Chondrocyte (in vitro differentiated cells): Measurements from ENCODE around the gene CENPA. TPM values are rescaled to one million over a fixed set of nuclear protein-coding genes. Genes with fewer than 3 reads are reported as not detected.
"Not testable (repeated sequence)": the region's sequence is repeated elsewhere in the genome, so short reads cannot be mapped to it uniquely, and the experiment has no call there.

Experiments used
- DNase-seq: peaks from one replicate; pipeline ENCODE4 v3.0.0; 2021; ENCODE audit warnings: mixed read lengths, low spot score
- H3K27ac Mint-ChIP-seq: one replicate; pipeline ENCODE4 v1.8.0; 2021; ENCODE audit warnings: mild to moderate bottlenecking, moderate library complexity, mixed read lengths; ENCODE audit not compliant: unreplicated experiment
- H3K27me3 Mint-ChIP-seq: 2 replicates; pipeline ENCODE4 v1.8.0; 2021; ENCODE audit warnings: low read depth, mixed read lengths
- H3K36me3 Mint-ChIP-seq: 2 replicates; pipeline ENCODE4 v1.8.0; 2021; ENCODE audit warnings: low read depth, mixed read lengths
- H3K4me1 Mint-ChIP-seq: 2 replicates; pipeline ENCODE4 v1.8.0; 2021; ENCODE audit warnings: low read depth, mild to moderate bottlenecking, mixed read lengths
- H3K4me3 Mint-ChIP-seq: one replicate; pipeline ENCODE4 v1.8.0; 2021; ENCODE audit warnings: mild to moderate bottlenecking, moderate library complexity, mixed read lengths; ENCODE audit not compliant: unreplicated experiment
- H3K9me3 Mint-ChIP-seq: 2 replicates; pipeline ENCODE4 v1.8.0; 2021; ENCODE audit warnings: low read depth, mixed read lengths
- total RNA-seq: library from RNA; stranded (reverse); gene quantifications from 3 replicates; pipeline ENCODE4 v1.2.1, GENCODE V29; 2021
- TF ChIP-seq, protein P1 (sequence below): fragments of 200-600 bp; sonication (generic); IDR thresholded peaks from 2 replicates; pipeline ENCODE4 v1.5.0; 2021; ENCODE audit warnings: antibody characterized with exemption, mild to moderate bottlenecking, moderate library complexity

The CENPA gene
- total RNA-seq, 1 donor from 2014 or later, result 4.6 TPM

DNA sequence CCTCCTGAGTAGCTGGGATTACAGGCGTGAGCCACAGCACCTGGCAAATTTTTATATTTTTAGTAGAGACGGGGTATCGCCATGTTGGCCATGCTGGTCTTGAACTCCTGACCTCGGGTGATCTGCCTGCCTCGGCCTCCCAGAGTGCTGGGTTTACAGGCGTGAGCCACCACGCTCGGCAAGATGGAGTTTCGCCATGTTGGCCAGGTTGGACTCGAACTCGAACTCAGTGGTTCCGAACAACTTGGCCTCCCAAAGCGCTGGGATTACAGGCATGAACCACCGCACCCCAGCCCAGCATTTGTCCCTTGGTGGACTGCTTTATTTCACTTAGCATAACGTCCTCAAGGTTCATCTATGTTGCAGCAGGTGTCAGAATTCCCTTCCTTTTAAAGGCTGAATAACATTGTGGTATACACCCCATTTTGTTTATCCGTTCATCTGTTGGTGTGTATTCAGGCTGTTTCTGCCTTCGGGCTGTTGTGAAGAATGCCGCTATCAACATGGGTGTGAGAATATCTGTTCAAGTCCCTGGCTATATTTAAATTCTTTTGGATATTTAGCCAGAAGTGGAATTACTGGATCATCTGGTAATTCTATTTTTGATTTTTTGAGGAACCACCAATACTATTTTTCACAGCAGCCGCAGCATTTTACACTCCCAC, 1.2 kb upstream of the CENPA start:
- Mint-ChIP-seq H3K36me3 (peaks cover 11% of the 10 kb centered on the region), H3K4me1 (peaks cover 21% of the 10 kb centered on the region), H3K27ac (peak overlapping the region; percentile 94), H3K9me3 (no peaks in the 10 kb centered on the region), H3K27me3 (no peaks in the 10 kb centered on the region), H3K4me3 (peak overlapping the region; percentile 81)
- TF ChIP-seq, protein P1, sequence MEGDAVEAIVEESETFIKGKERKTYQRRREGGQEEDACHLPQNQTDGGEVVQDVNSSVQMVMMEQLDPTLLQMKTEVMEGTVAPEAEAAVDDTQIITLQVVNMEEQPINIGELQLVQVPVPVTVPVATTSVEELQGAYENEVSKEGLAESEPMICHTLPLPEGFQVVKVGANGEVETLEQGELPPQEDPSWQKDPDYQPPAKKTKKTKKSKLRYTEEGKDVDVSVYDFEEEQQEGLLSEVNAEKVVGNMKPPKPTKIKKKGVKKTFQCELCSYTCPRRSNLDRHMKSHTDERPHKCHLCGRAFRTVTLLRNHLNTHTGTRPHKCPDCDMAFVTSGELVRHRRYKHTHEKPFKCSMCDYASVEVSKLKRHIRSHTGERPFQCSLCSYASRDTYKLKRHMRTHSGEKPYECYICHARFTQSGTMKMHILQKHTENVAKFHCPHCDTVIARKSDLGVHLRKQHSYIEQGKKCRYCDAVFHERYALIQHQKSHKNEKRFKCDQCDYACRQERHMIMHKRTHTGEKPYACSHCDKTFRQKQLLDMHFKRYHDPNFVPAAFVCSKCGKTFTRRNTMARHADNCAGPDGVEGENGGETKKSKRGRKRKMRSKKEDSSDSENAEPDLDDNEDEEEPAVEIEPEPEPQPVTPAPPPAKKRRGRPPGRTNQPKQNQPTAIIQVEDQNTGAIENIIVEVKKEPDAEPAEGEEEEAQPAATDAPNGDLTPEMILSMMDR, result no peak
- no peak for DNase-seq

DNA sequence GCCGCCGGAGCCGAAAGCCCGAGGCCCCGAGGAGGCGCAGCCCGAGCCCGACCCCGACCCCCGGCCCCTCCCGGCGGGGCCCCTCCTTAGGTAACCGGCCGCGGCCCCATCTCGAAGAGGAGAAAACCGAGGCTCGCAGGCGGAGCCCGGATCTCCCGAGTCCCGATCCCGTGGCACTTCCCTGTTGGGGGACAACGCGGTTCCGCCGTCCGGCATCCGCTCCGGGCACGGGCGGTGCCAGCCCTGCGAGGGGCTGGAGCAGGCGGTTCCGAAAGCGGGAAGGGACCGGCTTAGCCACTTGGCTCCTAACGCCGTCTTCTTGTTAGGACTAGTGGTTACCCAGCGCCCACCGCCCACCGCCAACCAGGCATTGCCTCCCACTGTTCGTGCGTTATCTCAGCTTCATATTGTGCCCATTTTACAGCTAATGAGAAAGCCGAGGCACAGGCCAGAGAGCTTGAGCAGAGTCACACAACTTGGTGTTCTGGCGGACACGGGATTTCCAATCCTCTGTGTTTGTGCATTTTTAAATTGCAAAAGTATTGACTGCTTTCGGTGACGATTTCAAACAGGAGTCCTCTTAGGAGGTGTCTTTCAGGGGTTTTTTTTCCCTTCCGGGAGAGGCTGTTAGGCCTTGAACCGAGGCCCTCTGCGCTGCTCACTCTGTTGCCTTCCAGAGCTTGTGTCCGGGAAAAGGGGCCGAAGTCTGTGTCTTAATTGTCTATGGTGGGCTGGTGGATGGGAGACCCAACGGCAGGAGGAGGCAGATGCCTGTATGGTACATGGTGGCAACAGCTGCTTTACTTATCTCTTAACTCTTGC, 562 bp downstream of the CENPA start:
- peaks cover 21% of the 10 kb centered on the region for H3K4me1 Mint-ChIP-seq
- H3K4me3 Mint-ChIP-seq, result peak overlapping the region; percentile 81
- TF ChIP-seq, protein P1, result no peak
- no peak for DNase-seq
- peak overlapping the region; percentile 43 for H3K27ac Mint-ChIP-seq
- H3K36me3 Mint-ChIP-seq, result peaks cover 8% of the 10 kb centered on the region
- H3K9me3 Mint-ChIP-seq, result peaks cover 5% of the 10 kb centered on the region
- no peaks in the 10 kb centered on the region for H3K27me3 Mint-ChIP-seq

DNA sequence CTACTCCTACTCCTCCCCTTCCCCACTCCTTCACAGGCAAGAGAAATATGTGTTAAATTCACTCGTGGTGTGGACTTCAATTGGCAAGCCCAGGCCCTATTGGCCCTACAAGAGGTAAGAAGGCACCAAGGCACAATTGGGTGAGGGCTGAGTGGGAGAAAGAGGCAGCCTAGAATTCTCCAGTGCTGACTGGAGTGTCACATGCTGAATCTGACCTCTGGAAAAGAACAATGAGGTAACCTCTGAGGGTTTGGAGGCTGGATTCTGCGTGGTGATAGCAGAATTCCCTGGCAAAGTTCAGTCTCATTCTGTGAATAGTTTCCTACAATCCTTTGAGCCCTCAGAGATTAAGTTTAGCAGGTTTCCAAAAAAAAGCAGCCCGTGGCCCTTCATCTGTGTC, 6.9 kb downstream of the CENPA start:
- no peak overlapping the region for H3K27ac Mint-ChIP-seq
- no peak for DNase-seq
- H3K27me3 Mint-ChIP-seq, result no peaks in the 10 kb centered on the region
- peaks cover 5% of the 10 kb centered on the region for H3K9me3 Mint-ChIP-seq
- H3K4me1 Mint-ChIP-seq, result peaks cover 7% of the 10 kb centered on the region
- TF ChIP-seq, protein P1, result no peak
- peaks cover 13% of the 10 kb centered on the region for H3K36me3 Mint-ChIP-seq
- no peak overlapping the region for H3K4me3 Mint-ChIP-seq

DNA sequence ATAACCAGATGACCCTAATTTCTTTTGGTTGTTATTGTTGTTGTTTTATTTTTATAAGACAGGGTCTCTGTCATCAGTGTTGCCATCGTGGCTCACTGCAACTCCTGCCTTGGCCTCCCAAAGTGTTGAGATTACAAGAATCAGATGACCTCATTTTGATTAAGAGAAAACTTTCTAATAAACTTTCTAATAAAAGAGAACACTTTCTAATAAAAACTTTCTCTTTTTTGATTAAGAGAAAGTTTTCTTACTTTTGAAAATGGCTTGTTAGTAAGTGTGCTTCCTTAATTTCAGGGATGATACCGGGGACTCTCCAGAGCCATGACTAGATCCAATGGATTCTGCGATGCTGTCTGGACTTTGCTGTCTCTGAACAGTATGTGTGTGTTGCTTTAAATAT, 7.7 kb downstream of the CENPA start:
- Mint-ChIP-seq H3K4me3 (no peak overlapping the region), H3K9me3 (peaks cover 5% of the 10 kb centered on the region), H3K36me3 (peaks cover 13% of the 10 kb centered on the region), H3K27me3 (no peaks in the 10 kb centered on the region), H3K4me1 (no peaks in the 10 kb centered on the region), H3K27ac (no peak overlapping the region)
- DNase-seq, result no peak
- TF ChIP-seq, protein P1, result no peak

DNA sequence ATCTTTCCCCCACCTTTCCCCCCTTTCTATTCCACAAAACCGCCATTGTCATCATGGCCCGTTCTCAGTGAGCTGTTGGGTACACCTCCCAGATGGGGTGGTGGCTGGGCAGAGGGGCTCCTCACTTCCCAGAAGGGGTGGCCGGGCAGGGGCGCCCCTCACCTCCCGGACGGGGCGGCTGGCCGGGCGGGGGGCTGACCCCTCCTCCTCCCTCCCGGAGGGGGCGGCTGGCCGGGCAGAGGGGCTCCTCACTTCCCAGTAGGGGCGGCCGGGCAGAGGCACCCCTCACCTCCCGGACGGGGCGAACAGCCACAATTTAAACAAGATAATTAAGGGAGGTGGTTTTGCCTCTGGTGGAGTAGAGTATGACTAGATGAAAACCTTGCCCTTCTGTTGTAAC, 9.3 kb downstream of the CENPA start:
- not testable (repeated sequence) for DNase-seq, H3K36me3 Mint-ChIP-seq, H3K27ac Mint-ChIP-seq, H3K9me3 Mint-ChIP-seq, H3K4me1 Mint-ChIP-seq, H3K4me3 Mint-ChIP-seq, H3K27me3 Mint-ChIP-seq
